Stimulated activated CD8-positive, alpha-beta memory T cell treated with anti-CD3 and anti-CD28 coated beads, Interleukin-12 subunit alpha, Interleukin-12 subunit beta, amount 100 ng/mL, for 4 hours (primary cell): ENCODE data around the gene TRIOBP.

ENCODE experiments used
- DNase-seq: peaks from one replicate; pipeline ENCODE4 v3.0.0-alpha.2; 2020; ENCODE audit warnings: low read depth

Gene TRIOBP

DNA sequence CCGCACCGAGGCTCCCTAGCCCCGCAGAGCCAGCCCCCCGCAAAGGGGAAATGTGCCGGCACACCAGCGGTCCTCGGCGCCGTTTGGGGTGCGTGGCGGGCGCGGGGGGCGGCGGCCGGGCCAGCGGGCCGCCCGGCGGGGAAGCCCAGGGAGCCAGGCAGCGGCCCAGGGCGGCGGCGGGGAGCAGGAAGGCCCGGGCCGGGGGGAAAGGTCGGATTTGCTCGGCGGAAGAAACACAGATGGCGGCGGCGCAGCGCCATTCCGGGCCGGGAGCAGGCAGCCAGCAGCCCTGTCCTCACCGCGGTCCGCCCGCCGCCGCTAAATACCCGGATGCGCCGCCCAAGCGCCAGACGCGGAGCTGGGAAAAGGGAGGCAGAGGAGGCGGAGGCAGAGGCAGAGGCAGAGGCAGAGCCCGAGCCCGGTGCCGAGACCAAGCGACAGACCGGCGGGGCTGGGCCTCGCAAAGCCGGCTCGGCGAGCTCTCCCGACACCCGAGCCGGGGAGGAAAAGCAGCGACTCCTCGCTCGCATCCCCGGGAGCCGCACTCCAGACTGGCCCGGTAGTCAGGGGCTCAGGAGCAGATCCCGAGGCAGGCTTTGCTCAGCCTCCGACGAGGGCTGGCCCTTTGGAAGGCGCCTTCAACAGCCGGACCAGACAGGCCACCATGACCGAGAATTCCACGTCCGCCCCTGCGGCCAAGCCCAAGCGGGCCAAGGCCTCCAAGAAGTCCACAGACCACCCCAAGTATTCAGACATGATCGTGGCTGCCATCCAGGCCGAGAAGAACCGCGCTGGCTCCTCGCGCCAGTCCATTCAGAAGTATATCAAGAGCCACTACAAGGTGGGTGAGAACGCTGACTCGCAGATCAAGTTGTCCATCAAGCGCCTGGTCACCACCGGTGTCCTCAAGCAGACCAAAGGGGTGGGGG, 108.3 kb downstream of the TRIOBP start:
- peak; percentile 38 for DNase-seq

DNA sequence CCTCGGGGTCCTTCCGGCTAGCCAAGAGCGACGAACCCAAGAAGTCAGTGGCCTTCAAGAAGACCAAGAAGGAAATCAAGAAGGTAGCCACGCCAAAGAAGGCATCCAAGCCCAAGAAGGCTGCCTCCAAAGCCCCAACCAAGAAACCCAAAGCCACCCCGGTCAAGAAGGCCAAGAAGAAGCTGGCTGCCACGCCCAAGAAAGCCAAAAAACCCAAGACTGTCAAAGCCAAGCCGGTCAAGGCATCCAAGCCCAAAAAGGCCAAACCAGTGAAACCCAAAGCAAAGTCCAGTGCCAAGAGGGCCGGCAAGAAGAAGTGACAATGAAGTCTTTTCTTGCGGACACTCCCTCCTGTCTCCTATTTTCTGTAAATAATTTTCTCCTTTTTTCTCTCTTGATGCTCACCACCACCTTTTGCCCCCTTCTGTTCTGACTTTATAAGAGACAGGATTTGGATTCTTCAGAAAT, 109.0 kb downstream of the TRIOBP start:
- no peak for DNase-seq

DNA sequence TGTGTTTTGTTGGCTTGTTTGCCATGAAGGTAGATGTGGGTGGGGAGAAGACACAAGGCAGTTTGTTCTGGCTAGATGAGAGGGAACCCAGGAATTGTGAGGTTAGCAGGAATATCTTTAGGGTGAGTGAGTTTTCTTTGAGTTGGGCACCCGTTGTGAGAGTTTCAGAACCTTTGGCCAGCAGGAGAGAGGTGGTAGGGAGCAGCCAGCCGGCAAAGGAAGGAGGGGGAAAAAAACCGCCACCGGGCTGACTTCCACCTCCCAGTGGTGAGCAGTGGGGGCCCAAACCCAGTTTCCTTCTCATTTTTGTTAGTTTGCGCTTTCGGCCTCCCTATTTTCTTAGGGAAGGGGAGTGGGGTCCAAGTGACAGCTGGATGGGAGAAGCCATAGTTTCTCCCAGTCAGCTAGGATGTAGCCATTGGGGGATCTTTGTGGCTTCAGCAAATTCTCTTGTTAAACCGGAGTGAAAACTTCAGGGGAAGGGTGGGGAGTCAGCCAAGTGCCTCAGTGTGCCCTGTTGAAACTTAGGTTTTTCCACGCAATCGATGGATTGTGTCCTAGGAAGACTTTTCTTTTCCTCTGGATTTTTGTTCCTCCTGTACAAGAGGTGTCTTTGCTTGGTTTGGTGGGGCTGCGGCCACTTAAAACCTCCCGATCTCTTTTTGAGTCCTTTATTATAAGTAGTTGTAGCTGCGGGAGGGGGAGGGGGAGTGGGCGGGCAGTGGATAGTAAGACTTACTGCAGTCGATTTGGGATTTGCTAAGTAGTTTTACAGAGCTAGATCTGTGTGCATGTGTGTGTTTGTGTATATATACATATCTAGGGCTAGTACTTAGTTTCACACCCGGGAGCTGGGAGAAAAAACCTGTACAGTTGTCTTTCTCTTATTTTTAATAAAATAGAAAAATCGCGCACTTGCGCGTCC, 109.8 kb downstream of the TRIOBP start:
- no peak for DNase-seq

DNA sequence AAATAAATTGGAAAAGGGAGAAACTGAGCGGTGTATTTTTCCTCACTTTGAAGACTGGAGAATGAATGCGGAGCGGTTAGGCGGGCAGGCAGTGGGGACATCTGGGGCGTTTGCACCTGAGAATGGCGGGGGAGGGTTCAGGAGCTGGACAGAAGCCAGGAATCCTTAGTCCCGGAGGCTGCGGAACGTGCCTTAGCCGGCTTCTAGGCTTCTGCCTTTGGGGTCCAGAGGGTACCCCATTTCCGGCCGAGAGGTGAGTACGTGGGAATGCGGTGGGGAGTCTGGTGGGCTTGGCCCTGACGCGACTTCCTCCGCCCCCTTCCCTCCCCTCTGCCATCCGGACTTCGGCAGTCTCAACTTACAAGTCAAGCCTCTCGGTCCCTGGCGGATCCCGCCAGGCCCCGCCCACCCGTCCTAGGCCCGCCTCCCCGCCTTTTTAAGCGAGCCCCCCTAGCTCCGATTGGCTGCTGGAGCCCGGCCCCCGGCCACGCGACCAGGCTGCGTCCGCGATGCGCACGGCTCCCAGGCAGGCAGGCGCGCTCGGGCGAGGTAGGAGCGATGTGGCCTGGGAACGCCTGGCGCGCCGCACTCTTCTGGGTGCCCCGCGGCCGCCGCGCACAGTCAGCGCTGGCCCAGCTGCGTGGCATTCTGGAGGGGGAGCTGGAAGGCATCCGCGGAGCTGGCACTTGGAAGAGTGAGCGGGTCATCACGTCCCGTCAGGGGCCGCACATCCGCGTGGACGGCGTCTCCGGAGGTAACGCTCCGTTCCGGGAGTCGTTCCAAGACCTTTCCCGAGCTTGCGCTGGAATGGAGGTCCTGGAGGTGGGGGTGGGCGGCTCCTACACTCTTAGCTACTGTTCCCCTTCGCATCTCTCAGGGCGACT, 110.8 kb downstream of the TRIOBP start, which contains the start of gene GCAT:
GCAT (plus strand) TSS at position 525 of the 884 bp plus-strand sequence; CDS start at position 559, 34 bp downstream.
- DNase-seq: peak; percentile 77

DNA sequence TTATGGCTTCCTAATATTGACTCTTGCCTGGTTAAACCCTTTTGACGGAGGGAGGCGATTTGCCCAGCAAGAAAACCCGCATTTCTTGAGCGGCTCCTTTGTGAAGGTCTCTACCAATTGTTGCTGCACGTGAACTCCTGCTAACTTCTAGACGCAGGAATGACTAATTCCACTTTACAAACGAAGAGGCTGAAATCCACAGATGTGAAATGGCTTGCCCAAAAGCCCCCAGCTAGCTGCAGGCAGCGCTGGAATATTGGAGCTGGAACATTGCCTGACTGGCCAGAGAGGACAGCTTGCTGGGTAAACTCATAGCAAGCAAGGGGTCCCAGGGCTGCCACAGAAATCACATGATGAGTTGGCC, 111.4 kb downstream of the TRIOBP start:
- no peak for DNase-seq

DNA sequence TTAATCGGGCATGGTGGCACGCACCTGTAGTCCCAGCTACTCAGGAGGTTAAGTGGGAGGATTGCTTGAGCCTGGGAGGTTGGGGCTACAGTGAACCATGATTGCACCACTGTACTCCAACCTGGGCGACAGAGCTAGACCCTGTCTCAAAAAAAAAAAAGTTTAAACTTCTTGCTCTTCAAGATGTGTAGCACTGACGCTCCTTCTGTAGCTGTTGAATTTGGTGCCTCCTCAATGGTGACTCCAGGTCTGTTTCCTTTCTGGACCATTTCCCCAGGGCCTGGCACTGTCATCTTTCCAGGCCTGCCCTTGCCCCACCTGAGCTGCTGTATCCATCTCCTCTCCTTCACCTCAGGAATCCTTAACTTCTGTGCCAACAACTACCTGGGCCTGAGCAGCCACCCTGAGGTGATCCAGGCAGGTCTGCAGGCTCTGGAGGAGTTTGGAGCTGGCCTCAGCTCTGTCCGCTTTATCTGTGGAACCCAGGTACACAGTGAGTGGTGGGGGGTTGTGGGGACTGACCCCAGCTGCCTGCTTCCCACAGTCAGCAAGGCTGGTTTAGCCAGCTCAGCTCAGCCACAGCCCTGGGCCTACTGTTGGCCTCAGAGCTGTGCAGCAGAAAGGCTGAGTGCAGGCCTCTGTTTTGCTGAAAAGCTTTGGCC, 113.0 kb downstream of the TRIOBP start:
- DNase-seq: no peak

DNA sequence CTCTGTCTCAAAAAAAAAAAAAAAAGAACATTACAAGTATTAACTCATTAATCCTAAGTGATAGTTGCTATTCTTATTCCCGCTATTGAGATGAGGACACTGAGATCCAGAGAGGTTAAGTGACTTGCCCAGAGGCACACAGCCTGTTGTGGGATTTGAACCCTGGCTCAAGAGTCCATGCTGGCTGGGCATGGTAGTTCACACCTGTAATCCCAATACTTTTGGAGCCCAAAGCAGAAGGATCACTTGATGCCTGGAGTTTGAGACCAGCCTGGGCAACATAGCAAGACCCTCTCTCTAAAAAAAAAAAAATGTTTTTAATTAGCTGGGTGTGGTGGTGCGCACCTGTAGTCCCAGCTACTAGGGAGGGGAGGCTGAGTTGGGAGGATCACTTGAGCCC, 115.0 kb downstream of the TRIOBP start:
- no peak for DNase-seq

DNA sequence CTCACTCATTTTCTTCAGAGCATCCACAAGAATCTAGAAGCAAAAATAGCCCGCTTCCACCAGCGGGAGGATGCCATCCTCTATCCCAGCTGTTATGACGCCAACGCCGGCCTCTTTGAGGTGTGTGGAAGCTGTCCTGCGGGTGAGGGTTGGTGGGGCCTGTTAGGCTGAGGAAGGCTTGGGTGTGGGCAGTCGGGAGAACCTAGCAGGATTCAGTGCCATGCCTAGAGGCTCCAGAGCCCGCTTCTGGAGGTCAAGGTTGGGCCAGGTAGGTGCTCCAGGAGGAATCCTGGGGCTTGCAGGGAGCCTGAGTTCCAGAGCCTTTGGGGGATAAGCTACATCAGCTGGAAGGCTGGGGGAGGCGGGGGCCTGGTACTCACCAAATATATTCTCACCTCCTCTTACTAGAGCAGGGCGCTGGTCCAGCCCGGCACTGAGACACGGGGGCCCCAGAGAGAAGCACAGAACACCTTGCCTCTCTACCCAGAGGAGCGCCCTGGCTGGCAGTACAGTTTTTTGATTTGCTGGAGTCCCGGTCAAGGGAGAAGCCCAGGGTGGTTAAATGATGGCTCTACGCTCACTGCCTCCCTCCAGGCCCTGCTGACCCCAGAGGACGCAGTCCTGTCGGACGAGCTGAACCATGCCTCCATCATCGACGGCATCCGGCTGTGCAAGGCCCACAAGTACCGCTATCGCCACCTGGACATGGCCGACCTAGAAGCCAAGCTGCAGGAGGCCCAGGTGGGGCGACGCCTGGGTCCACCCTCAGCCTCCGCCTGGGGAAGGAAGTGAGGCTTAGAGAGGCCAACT, 116.2 kb downstream of the TRIOBP start:
- DNase-seq: no peak

DNA sequence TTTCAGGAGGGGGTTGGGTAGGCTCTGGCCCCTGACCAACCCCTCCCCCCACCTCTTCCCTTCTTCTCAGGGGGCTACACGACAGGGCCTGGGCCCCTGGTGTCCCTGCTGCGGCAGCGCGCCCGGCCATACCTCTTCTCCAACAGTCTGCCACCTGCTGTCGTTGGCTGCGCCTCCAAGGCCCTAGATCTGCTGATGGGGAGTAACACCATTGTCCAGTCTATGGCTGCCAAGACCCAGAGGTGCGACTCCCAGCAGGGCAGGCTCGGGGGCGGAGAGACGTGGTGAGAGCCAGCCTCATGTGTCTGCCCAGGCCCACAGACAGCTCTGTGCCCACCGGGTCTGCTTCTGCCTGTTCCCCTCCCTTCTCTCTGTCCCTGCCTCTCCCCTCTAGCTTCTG, 118.7 kb downstream of the TRIOBP start:
- no peak for DNase-seq

DNA sequence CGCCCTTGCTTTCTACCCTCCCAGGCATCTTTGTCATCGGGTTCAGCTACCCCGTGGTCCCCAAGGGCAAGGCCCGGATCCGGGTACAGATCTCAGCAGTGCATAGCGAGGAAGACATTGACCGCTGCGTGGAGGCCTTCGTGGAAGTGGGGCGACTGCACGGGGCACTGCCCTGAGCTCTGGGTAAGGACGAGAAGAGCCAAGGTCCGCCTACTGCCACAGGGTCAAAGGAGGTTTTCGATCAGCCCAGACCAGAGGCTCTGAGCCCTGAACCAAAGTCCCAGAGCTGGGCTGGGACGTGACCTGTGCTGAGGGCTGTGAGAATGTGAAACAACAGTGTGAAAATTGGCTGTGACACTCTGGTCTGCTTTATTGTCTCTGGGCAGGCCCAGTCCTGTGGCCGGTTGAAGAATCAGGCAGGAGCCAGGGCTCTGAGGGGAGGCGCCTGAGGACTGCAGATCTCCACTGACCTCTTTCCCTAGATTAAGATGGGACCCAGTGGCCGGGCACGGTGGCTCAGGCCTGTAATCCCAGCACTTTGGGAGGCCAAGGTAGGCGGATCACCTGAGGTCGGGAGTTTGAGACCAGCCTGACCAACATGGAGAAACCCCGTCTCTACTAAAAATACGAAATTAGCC, 119.8 kb downstream of the TRIOBP start:
- no peak for DNase-seq

DNA sequence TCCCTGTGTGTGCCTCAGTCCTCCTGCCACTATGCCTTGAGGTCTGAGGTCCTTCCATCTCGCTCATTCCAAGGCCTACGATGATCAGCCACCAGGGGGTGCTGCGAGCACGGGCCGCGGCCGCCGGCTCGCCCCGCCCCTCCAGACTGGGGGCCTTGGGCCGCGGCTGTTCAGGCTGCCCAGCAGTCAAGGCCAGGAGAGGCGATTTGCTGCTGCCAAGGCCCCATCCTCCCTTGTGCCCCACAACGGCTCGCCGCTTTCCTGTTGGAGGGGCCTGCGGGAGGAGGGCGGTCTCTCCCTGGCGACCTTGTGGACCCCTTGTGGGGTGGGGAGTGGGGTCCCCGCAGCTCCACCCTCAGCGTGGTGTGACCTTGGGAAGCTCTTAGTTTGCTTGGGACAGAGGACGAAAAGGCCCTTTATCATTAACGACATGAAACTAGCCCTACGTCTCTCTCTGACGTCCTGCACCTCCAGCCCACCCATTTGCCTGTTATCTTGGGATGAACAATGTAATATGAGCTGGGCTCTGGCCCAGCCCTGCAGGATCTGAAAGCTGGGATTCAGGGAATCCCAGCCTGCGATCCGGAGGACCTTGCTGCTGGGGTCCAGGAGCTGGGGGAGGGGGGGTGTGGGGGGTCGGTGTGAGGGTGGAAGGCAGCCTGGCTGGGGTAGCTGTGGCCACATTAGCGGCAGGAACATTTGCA, 121.0 kb downstream of the TRIOBP start:
- peak; percentile 62 for DNase-seq

DNA sequence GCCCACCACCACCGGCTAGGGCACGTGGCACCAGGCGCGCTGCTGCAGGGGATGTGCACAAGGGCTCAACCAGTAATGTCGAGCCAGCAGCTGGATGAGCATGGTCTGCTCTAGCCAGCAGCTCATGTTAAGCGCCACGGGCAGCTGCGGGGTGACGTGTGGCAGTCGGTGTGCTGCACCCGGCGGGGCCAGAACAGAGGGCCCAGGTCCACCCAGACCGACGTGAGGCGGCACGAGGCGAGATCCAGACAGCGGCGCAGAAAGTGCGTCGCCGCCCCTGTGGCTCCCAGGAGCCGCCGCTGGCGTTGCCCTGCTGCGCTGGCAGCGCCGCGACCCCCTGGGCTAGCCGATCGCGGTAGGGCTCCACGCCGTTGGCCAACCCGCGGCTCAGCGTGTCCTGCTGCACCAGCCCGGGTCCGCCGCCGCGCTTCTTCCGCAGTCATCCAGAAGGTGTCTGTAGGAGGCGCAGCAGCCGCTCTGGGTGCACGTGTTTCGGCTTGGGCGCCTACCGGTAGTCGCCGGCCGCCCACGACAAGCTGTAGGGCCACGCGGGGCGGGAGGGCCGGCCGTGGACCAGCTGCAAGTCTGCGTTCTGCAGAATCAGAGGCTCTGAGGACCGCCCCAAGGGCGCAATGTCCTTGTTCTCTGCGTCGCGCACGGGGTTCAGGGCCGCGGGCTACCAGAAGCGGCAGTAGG, 121.7 kb downstream of the TRIOBP start:
- DNase-seq: peak; percentile 45

DNA sequence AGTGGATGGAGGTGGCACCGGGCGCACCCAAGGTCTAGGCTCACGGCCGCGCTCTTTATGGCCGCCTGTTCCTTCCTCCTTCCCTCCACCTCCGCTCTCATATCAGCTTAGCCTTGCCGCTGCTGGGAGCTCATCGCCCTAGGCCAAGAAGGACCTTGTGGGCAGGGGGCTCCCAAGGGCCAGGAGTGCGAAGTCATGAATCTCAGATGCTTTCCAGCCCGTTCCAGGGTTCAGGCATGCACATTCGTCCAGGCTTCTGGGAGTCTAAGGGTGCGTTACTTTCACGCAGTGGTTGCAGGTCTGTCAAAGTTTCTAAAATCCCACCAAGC, 122.2 kb downstream of the TRIOBP start:
- DNase-seq: no peak

DNA sequence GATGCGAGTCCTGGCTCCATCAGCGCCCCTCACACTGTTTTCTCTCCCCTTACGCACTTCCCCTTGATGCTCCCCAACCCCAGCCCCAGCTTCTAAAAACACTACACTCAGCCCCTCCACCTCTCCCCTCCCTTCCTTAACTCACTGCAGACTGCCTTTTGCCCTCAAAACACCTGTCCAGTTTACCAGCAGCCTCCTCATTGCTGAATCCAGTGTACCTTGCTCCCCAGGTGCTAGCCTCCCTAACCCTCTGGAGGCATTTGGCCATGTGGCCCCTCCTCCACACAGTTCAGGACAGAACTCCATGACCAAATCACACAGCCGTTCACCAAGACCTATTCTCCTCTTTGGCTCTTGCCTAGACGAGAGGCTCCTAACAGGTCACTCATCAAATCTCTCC, 123.5 kb downstream of the TRIOBP start:
- DNase-seq: no peak

DNA sequence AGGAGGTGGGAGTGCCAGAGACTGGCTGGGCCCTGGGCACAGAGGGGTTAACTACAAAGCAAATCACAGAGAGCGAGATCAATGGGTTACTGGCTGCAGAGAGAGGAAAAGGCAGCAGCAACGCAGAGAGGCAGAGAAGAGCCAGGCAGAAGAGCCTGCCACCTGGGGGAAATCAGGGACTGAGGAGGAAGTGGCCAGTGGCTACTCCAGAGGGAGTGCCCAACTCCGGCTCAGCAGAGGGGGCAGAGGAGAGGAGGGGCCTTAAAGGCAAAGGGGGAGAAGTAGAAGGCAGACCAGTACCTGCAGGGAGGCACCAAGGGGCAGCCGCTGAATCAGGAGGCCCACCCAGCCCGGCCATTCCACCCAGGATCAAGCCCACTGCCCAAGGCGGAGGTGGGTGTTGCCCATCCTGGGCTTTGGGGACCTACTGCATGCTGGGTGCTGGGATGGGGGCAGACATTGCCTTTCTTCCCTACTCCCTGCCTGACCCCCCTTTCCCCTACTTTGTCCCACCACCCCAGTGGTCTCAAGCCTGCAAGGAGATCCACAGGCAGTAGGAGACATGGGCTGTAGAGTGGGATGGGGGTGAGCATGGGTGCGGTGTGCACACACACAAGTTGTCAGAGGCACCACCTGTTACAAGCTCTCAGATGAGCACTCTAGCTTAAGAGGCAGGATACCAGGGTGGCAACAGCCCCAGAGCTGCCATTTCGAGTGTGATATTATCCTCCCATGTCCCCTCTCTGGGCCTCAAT, 125.4 kb downstream of the TRIOBP start:
- no peak for DNase-seq

DNA sequence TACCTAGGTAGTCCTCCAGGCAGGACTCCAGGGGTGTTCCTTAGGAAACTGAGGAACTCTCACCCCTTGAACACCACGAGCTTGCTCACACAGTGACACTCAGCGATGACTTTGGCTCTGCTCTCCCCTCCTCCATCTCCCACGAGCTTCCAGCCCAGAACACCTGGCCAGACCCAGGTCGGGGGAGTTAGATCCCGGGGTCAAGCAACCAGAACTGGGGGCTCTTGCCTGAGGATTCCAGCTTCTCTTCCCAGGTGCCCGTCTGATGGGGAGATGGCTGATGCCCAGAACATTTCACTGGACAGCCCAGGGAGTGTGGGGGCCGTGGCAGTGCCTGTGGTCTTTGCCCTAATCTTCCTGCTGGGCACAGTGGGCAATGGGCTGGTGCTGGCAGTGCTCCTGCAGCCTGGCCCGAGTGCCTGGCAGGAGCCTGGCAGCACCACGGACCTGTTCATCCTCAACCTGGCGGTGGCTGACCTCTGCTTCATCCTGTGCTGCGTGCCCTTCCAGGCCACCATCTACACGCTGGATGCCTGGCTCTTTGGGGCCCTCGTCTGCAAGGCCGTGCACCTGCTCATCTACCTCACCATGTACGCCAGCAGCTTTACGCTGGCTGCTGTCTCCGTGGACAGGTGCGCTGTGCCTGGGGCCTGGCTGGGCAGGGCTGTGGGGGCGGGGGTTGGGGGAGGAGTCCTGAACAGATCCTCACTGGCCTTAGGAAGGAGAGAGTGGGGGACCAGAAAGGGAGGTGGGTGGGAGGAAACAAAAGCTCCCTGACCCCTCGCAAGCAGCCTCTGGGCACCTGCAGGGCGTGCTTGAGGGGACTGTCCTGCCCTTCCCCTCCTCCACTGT, 126.5 kb downstream of the TRIOBP start, which contains the start of gene GALR3:
GALR3 (plus strand) TSS at position 249 of the 852 bp plus-strand sequence; CDS start at position 274, 25 bp downstream.
- no peak for DNase-seq
